ENCODE results near the gene GRK3. TPM values are rescaled to one million over a fixed set of nuclear protein-coding genes. Genes with fewer than 3 reads are reported as not detected.

Gene GRK3
- total RNA-seq, 1 experiment from 2014 or later, result 7.1 TPM

DNA sequence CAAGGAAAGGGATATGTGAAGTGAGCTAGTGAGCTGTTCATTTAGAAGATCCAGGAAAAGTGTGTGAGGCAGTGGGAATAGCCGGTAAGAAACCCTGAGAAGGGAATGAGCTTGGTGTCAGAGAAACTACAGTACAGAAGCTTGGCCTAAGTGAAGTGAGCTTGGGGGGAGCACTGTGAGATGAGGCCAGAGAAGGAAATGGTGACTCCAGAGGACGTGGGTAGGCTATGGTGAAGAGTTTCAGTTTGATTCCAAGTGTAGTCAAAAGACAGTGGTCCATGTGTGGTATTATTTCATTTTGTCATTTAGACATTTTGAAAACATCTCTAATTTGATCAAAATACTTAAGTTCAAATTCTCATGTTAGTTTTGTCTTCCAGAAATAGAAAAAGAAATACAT is 77.2 kb downstream of the GRK3 start:
- H3K4me3 ChIP-seq (ENCODE audit: insufficient read depth, low read depth, low read length), result no peak overlapping the region
- H3K27me3 ChIP-seq (ENCODE audit: control insufficient read depth, insufficient read depth, low read length), result no peaks in the 10 kb centered on the region
- H3K36me3 ChIP-seq (replicated peaks; ENCODE audit: control insufficient read depth, insufficient read depth, low read length), result no peaks in the 10 kb centered on the region; the same call in 1 of the 2 replicates
- no peak for DNase-seq

DNA sequence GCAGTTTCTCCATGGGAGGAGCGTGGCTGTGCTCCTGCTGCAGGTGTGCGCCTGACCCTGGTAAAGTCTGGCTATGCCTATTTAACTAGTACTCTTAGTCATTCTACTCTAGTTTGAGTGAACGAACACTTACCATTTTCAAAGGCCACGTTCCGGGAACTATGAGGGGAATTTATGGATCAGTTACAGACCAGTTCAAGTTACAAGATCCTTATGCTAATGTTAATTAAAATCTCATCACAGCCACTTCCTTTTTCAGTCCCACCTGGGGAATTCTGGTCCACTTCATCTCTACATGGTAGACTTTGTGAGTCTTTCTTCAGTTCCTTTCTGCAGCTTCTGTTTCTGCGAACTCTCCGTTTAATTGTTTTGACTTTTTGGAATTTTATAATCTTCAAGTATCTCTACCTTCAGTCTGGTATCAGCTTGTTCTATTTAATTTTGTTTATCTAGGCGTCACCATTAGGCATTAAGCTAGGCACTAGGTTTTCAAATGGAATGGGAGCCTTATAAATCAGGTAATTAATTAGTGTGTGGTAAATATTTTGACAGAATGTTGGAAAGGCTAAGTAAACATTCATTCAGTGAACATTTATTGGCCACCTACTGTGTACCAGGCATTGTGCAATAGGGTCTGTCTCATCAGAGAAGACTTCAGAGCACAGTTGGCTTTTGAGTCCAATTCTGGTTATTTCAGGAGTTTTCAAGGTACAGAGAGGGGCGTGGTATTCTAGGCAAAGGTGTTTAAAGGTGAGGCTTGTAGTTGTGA is 78.9 kb downstream of the GRK3 start:
- no peak overlapping the region for H3K4me3 ChIP-seq (ENCODE audit: insufficient read depth, low read depth, low read length)
- no peaks in the 10 kb centered on the region; the same call in 1 of the 2 replicates for H3K36me3 ChIP-seq (replicated peaks; ENCODE audit: control insufficient read depth, insufficient read depth, low read length)
- no peak for DNase-seq
- H3K27me3 ChIP-seq (ENCODE audit: control insufficient read depth, insufficient read depth, low read length), result no peaks in the 10 kb centered on the region

DNA sequence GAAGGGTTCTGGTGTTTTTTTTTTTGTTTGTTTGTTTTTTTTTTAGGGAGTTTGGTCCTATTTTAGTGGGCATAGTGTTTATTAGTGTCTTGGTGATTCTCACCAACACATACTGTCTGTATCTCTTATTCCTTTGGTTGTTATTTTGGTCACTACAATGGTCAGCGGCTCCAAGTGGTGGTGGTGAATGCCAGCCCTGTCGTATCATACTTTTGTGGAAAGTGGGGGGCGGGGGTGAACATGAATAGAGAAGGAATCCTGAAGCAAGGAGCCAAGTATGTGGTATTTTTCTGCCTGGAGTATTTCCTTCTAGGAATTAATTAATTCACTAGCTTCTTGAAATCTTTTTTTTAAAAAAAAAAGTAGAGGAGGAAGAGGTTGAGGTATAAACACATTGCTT is 79.6 kb downstream of the GRK3 start:
- no peak for DNase-seq
- H3K4me3 ChIP-seq (ENCODE audit: insufficient read depth, low read depth, low read length), result no peak overlapping the region
- H3K36me3 ChIP-seq (replicated peaks; ENCODE audit: control insufficient read depth, insufficient read depth, low read length), result no peaks in the 10 kb centered on the region
- H3K27me3 ChIP-seq (ENCODE audit: control insufficient read depth, insufficient read depth, low read length), result no peaks in the 10 kb centered on the region

DNA sequence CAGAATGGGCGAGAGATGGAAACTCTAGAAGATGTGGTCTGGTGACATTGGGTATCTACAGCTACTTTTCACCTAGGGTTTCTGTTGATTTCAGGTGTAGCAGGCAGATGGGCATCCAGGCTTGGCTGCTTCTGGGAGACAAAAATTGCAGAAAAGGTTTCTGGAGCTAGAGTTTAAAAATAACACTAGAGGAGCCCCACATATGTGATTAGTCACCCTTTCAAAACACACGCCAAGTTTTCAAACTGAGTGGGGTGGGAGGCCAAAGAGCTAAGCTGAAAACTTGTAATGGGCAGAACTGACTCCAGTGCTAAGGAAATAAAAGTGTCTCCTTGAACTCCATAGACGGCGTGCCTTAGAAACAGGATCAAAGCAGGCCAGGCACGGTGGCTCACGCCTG is 80.8 kb downstream of the GRK3 start:
- Histone ChIP-seq H3K4me3 (ENCODE audit: insufficient read depth, low read depth, low read length) (no peak overlapping the region), H3K27me3 (ENCODE audit: control insufficient read depth, insufficient read depth, low read length) (no peaks in the 10 kb centered on the region), H3K36me3 (replicated peaks; ENCODE audit: control insufficient read depth, insufficient read depth, low read length) (no peaks in the 10 kb centered on the region)
- no peak for DNase-seq

DNA sequence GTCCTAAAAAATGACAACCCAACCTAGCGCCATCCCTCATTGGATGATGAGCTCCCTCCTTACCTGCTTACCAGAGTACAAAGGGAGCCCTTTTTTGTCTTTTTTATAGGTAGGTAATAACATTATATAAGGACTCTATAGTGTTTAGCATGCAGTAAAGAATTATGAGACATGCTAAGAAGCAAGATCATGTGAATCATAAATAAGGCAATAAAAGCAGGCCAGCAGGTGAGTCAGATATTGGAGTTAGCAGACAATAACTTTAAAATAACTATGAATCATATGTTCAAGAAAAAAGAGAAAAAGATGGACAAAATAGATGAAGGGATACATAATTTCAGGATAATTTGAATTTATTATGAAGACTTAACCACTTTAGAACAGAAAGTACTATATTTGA is 81.5 kb downstream of the GRK3 start:
- DNase-seq, result no peak
- Histone ChIP-seq H3K4me3 (ENCODE audit: insufficient read depth, low read depth, low read length) (no peak overlapping the region), H3K36me3 (replicated peaks; ENCODE audit: control insufficient read depth, insufficient read depth, low read length) (no peaks in the 10 kb centered on the region), H3K27me3 (ENCODE audit: control insufficient read depth, insufficient read depth, low read length) (no peaks in the 10 kb centered on the region)

DNA sequence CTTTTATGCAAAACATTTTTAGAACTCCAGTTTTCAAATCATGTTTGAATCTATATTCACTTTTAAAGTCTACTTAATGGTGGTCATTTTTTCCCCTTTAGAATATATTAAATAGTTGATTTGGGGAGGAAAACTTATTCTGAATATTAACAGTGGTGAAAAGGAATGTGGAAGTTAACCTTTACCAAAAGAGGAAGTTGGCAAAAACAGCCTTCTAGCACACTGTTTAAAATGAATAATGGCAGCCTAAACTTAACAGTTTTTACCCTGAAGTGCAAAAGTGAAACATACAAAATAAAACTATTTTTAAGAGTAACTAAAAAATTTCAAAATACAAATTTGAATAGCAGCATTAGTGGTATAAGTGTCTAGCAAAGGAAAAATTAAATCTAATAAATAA is 86.4 kb downstream of the GRK3 start:
- Histone ChIP-seq H3K27me3 (ENCODE audit: control insufficient read depth, insufficient read depth, low read length) (no peaks in the 10 kb centered on the region), H3K36me3 (replicated peaks; ENCODE audit: control insufficient read depth, insufficient read depth, low read length) (no peaks in the 10 kb centered on the region), H3K4me3 (ENCODE audit: insufficient read depth, low read depth, low read length) (no peak overlapping the region)
- no peak for DNase-seq

DNA sequence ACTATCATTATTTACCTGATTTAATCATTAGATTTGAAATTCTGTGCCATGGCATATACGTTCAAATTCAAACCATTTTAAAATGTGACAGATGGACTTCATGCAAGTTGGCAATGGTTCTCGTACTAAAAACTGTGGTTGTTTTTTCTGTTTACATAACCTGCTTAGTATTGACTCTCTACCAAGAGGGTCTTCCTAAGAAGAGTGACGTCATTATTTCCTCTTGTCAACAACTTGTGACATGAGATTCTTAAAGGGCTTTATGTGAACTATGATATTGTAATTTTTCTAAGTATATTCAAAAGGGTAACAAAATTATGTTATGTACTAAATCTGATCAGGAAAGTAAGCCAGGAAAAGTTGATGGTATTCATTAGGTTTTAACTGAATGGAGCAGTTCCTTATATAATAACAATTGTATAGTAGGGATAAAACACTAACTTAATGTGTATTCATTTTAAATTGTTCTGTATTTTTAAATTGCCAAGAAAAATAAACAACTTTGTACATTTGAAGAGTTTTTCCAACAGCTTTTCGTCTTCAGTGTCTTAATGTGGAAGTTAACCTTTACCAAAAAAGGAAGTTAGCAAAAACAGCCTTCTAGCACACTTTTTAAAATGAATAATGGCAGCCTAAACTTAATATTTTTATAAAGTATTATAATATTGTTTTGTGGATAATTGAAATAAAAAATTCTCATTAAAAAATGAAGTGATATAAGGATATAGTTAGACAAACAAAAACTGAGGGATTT is 87.0 kb downstream of the GRK3 start:
- Histone ChIP-seq H3K4me3 (ENCODE audit: insufficient read depth, low read depth, low read length) (no peak overlapping the region), H3K36me3 (replicated peaks; ENCODE audit: control insufficient read depth, insufficient read depth, low read length) (no peaks in the 10 kb centered on the region), H3K27me3 (ENCODE audit: control insufficient read depth, insufficient read depth, low read length) (no peaks in the 10 kb centered on the region)
- no peak for DNase-seq

DNA sequence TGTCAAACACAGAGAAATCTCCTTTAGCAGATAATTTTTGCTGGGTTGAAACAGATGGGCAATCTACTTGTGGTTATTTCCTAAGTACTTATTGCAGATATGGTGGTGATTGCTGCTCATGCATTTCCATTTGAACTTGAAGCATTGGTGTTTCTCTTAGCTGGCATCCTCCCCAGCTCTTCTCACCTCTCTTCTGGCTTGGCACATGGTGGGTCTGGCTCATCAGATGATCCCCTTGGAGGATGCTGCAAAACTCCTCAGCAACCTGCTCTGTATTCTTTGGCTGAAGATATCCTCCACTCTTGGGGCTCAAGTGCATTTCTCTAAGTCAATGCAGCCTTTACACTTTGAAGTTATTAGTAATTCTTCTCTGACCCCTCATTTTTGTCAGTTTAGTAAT is 90.2 kb downstream of the GRK3 start:
- H3K4me3 ChIP-seq (ENCODE audit: insufficient read depth, low read depth, low read length), result no peak overlapping the region
- no peak for DNase-seq
- H3K36me3 ChIP-seq (replicated peaks; ENCODE audit: control insufficient read depth, insufficient read depth, low read length), result no peaks in the 10 kb centered on the region
- no peaks in the 10 kb centered on the region for H3K27me3 ChIP-seq (ENCODE audit: control insufficient read depth, insufficient read depth, low read length)

DNA sequence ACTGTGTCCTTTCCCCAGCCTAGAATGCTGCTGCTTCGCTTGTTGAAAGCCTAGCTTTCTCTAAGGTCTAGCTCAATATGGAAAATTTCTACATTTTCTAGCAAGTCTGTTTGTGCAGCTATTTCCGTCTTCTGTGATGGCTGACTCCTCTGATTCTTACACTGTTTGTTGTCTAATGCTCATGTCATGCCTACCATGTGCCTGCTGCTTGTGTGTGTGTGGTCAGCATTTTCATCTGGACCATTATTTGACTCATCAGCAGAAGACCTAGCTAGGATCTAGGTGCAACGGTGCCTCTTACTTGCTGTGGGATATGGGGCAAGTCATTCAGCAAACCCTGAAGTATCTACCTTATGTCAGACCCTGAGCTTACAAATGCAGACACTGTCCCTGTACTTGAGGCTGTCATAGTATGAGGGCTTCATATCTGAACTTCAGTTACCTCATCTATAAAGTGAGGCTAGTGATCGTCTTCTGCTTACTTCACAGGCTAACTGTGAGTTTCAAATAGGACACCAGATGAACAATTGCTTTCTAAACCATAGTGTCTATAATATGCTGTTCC is 91.0 kb downstream of the GRK3 start:
- no peak for DNase-seq
- Histone ChIP-seq H3K36me3 (replicated peaks; ENCODE audit: control insufficient read depth, insufficient read depth, low read length) (no peaks in the 10 kb centered on the region), H3K4me3 (ENCODE audit: insufficient read depth, low read depth, low read length) (no peak overlapping the region), H3K27me3 (ENCODE audit: control insufficient read depth, insufficient read depth, low read length) (no peaks in the 10 kb centered on the region)

DNA sequence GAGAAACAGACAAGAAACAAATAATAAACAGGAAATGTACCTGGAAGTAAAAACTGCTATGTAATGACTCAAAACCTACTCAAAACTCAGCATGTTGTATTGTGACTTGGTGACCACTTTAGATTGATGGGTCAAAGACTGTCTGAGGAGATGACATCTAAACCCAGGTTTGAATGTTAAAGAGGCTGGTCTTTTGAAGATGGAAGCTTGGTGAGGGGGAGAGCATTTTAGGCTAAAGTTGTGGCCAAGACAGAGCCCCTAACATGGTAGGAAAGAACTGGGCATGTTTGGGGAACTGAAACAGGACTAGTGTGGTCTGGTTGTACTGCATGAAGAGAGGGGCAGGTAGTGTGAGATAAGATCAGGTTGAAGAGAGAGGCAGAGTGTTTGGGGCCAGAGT is 92.2 kb downstream of the GRK3 start:
- no peaks in the 10 kb centered on the region for H3K27me3 ChIP-seq (ENCODE audit: control insufficient read depth, insufficient read depth, low read length)
- DNase-seq, result no peak
- H3K4me3 ChIP-seq (ENCODE audit: insufficient read depth, low read depth, low read length), result no peak overlapping the region
- H3K36me3 ChIP-seq (replicated peaks; ENCODE audit: control insufficient read depth, insufficient read depth, low read length), result no peaks in the 10 kb centered on the region

DNA sequence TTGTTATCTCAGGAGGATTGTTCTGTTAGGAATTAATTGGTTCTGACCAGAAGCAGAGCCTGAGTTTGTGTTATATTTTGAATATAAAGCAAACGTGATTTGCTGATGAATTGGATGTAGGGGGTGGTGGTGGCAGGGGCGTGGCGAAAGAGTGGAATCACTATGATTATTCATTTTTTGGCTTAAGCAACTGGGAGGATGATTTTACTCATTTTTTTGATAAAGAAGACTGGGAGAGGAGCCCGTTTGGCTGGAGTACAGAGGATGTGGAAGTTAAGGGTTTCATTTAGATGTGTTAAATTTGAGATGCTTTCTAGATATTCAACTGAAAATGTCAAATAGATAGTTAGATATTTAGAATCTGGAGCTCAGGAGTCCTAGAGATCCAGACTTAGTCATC is 94.2 kb downstream of the GRK3 start:
- no peaks in the 10 kb centered on the region for H3K27me3 ChIP-seq (ENCODE audit: control insufficient read depth, insufficient read depth, low read length)
- H3K36me3 ChIP-seq (replicated peaks; ENCODE audit: control insufficient read depth, insufficient read depth, low read length), result no peaks in the 10 kb centered on the region
- no peak overlapping the region for H3K4me3 ChIP-seq (ENCODE audit: insufficient read depth, low read depth, low read length)
- DNase-seq, result no peak

DNA sequence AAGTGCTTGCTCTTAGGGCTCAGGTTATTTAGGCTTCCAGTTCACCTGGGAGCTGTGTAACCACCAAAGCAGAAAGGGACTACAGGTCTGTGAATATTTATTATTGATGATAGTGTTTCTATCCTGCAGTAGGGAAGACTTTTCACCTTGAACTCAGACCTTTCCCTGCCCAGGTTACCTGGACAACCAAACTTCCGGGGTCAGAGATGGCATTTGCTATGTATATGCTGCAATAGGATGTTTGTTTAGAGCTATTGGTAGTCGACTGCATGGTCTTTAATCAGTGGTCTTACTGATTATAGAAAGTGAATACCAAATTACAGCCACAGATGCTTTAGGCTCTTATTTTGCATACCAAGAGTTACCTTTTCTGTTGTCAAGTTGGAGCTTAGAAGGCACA is 94.9 kb downstream of the GRK3 start:
- no peak overlapping the region for H3K4me3 ChIP-seq (ENCODE audit: insufficient read depth, low read depth, low read length)
- H3K36me3 ChIP-seq (replicated peaks; ENCODE audit: control insufficient read depth, insufficient read depth, low read length), result no peaks in the 10 kb centered on the region
- H3K27me3 ChIP-seq (ENCODE audit: control insufficient read depth, insufficient read depth, low read length), result no peaks in the 10 kb centered on the region
- no peak for DNase-seq

DNA sequence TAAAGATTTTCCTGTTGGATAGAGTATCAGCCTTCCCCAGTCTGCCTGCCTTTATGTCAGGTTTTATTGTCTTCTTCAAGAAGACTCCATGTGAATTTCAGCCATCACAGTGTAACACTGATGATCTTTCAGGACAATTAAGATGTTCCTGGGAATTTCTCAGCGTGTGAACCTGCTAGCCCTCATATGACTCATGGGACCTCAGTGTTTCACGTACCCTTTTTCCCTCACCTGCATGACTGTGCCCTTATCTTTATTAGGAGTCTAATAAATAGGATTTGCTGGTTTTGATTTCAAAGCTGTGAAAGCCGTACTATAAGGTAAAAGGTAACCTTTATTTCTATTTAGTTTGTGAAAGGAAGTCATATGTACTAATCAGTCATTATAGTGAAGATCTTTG is 95.9 kb downstream of the GRK3 start:
- H3K4me3 ChIP-seq (ENCODE audit: insufficient read depth, low read depth, low read length), result no peak overlapping the region
- no peak for DNase-seq
- no peaks in the 10 kb centered on the region for H3K27me3 ChIP-seq (ENCODE audit: control insufficient read depth, insufficient read depth, low read length)
- no peaks in the 10 kb centered on the region for H3K36me3 ChIP-seq (replicated peaks; ENCODE audit: control insufficient read depth, insufficient read depth, low read length)

DNA sequence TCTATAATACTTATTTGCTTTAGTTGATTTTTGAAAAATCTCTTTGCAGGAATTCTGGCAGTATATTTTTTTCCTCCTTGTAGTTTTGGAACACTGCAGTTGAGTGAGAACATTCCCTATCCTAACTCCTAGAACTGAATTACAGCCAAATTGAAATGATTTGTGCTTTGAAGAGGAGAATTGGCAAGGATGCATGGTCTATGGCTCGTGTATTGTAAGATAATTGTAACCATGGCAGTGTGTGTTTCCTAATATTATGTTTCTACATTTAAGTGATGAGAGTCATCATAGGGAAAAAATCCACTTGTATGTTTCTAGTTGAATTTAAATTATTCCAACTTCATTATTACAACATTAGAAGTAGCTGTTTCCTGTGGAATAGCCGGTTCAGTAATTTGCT is 96.6 kb downstream of the GRK3 start:
- H3K36me3 ChIP-seq (replicated peaks; ENCODE audit: control insufficient read depth, insufficient read depth, low read length), result no peaks in the 10 kb centered on the region
- H3K4me3 ChIP-seq (ENCODE audit: insufficient read depth, low read depth, low read length), result no peak overlapping the region
- no peak for DNase-seq
- H3K27me3 ChIP-seq (ENCODE audit: control insufficient read depth, insufficient read depth, low read length), result no peaks in the 10 kb centered on the region

DNA sequence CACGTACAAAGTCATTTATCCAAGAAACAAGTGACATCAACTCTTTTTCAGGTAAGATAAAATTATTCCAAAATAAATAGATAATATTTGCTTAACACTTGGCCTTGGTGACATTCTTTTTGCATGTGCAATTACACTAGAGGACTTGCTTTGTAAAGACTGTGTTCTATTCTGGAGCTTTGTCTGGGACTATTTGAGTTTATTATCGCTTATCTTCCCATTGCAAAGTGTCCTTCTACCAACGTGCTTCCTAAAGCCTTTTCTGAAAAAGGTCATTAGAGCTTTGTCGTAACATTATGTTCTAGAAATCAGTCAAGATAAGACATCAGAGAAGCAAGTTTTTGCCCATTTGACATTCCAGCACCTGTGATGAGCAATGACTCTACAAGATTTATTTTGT is 99.2 kb downstream of the GRK3 start:
- Histone ChIP-seq H3K4me3 (ENCODE audit: insufficient read depth, low read depth, low read length) (no peak overlapping the region), H3K36me3 (replicated peaks; ENCODE audit: control insufficient read depth, insufficient read depth, low read length) (no peaks in the 10 kb centered on the region), H3K27me3 (ENCODE audit: control insufficient read depth, insufficient read depth, low read length) (no peaks in the 10 kb centered on the region)
- no peak for DNase-seq
